ENCODE data around the gene UBR3.
"Not testable (repeated sequence)": the region's sequence is repeated elsewhere in the genome, so short reads cannot be mapped to it uniquely, and the experiment has no call there.

The UBR3 gene

GRCh38 chr2:169955940-169956339 lies 128.7 kb downstream of the UBR3 start:
- no peak for DNase-seq

- not testable (repeated sequence) for DNase-seq
These were observed 130.0 kb downstream of the UBR3 start for GRCh38 chr2:169957219-169957618.

- DNase-seq = peak; percentile 80 to 83
These were observed 134.7 kb downstream of the UBR3 start for GRCh38 chr2:169961911-169962310.

- DNase-seq = no peak
These were observed 136.5 kb downstream of the UBR3 start for GRCh38 chr2:169963786-169964185.

- DNase-seq = no peak
These were observed 137.5 kb downstream of the UBR3 start for GRCh38 chr2:169964740-169965139.

GRCh38 chr2:169965495-169965894 lies 138.2 kb downstream of the UBR3 start:
- DNase-seq = no peak

- DNase-seq = no peak
These were observed 139.2 kb downstream of the UBR3 start for GRCh38 chr2:169966454-169966853.

GRCh38 chr2:169968743-169969142 lies 141.5 kb downstream of the UBR3 start:
- no peak for DNase-seq

- DNase-seq = no peak
These were observed 148.0 kb downstream of the UBR3 start for GRCh38 chr2:169975221-169975620.

- no peak for DNase-seq
These were observed 149.1 kb downstream of the UBR3 start for GRCh38 chr2:169976335-169976851.

GRCh38 chr2:169977530-169977929 lies 150.3 kb downstream of the UBR3 start:
- DNase-seq = peak; percentile 74 to 77

- no peak for DNase-seq
These were observed 151.3 kb downstream of the UBR3 start for GRCh38 chr2:169978402-169979017.

- DNase-seq = no peak
These were observed 151.8 kb downstream of the UBR3 start for GRCh38 chr2:169979025-169979424.

- DNase-seq = no peak
These were observed 152.7 kb downstream of the UBR3 start for GRCh38 chr2:169980001-169980400.

GRCh38 chr2:169980643-169981042 lies 153.4 kb downstream of the UBR3 start:
- DNase-seq = no peak

- DNase-seq = no peak
These were observed 155.7 kb downstream of the UBR3 start for GRCh38 chr2:169982929-169983328.

GRCh38 chr2:169983506-169983905 lies 156.3 kb downstream of the UBR3 start:
- no peak for DNase-seq

- DNase-seq = no peak
These were observed 156.9 kb downstream of the UBR3 start for GRCh38 chr2:169984145-169984544.

GRCh38 chr2:169994752-169995151 lies 167.5 kb downstream of the UBR3 start:
- DNase-seq = no peak

- no peak for DNase-seq
These were observed 170.1 kb downstream of the UBR3 start for GRCh38 chr2:169997140-169997887.

- no peak for DNase-seq
These were observed 171.8 kb downstream of the UBR3 start for GRCh38 chr2:169999054-169999453.

- no peak for DNase-seq
These were observed 174.8 kb downstream of the UBR3 start for GRCh38 chr2:170002096-170002495.

GRCh38 chr2:170005702-170006101 lies 178.4 kb downstream of the UBR3 start:
- DNase-seq = no peak

GRCh38 chr2:170006587-170007325 lies 179.5 kb downstream of the UBR3 start:
- peak in 1 of 2 donors; percentile 25 for DNase-seq

Data from inflammatory macrophage treated with lipopolysaccharide for 1 hour (primary cell).